K562 (cell line): ENCODE measurements around the gene VIPR2.

Experiments used
- HBP1 ChIP-seq: fragments of 450-650 bp; formaldehyde crosslinking; IDR thresholded peaks from 2 replicates; pipeline ENCODE4 v1.4.0; 2022; ENCODE audit warnings: missing genetic modification characterization
- POLR2A ChIP-seq: fragments of 450-650 bp; conservative IDR thresholded peaks from 2 replicates; pipeline ENCODE4 v1.6.1; 2016
- PRPF4 ChIP-seq: fragments of 200-400 bp; formaldehyde crosslinking; IDR thresholded peaks from one replicate; pipeline ENCODE4 v1.6.1; 2017; ENCODE audit warnings: low read length, low read depth, mild to moderate bottlenecking; ENCODE audit not compliant: insufficient read depth, poor library complexity, severe bottlenecking

GRCh38 chr7:159147687-159148086, 3.0 kb upstream of the VIPR2 start:
- TF ChIP-seq PRPF4, result no peak
- TF ChIP-seq HBP1 (CRISPR knock-in tag), result no peak
- no peak for TF ChIP-seq POLR2A
